Measurements from ENCODE around the gene MYO5B. TPM values are rescaled to one million over a fixed set of nuclear protein-coding genes. Genes with fewer than 3 reads are reported as not detected.
"Not testable (repeated sequence)": the region's sequence is repeated elsewhere in the genome, so short reads cannot be mapped to it uniquely, and the experiment has no call there.

Gene MYO5B
- total RNA-seq: 1 to 10 TPM in 4 of 8 experiments, under 1 TPM in 4; 0.61 to 5.9 (median 1.1) TPM

DNA sequence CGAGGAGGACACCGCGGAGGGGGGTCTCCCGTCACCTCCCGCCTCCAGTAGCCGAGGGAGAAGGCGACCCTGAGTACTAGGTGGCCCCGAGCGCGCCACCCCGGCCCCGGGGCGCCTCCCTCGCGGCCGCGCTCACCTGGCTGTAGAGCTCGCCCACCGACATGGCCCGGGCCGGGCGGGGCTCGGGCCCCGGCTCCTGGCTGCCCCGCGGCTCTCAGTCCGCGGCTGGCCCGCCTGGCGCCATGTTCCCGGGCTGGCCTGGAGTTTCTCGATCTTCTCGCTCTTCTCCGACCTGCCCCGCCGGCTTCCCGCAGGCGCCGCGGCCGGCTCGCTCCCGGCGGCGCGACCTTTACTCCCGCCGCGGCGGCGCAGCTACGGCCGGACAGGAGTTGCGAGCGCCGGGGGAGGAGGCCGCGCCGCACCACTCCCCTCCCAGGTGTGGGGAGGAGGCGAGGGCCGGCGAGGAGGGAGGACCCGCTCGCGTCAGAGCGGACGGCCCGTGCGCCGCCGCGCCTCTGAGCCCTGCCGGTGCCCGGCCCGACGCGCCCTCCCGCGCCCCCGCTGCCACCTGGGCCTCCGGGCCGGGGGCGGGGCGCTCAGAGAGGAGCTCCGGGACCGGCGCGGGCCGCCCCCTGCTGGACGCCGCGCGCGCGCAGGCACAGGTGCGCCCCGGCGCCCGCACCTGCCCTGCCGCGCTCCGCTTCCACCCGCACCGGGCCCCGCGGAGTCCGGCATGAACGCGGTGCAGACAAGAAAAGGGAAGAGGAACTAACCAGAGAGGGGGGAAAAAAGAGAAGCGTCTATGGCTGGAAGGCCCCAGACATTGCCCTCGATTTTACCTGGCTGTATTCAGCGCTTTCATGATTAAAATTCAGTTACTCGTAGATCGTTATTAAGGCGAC is at the start of gene MYO5B:
MYO5B (minus strand) TSS at position 517 of the 902 bp plus-strand sequence; CDS start at position 163, 354 bp downstream.
- H3K27ac ChIP-seq: no peak within 1 kb of the TSS
- in situ Hi-C loops (cut with MboI; ENCODE audit: low pct_unique_long_range_greater_than_20kb in 2 of 9, low sequenced_read_pairs in 9 of 9, unreplicated experiment in 9 of 9): no loop called here
- peaks cover 0 to 13% of the 10 kb centered on the region in 2 donors for H3K4me1 ChIP-seq (replicated peaks in 1 of 2)
- ATAC-seq (replicated peaks in 6 of 8): peak; percentile 64 to 95 (median 91)
- peak within 1 kb of the TSS; percentile 46 to 63 (median 51) for H3K4me3 ChIP-seq
- WGBS, 10 experiments: 0 to 4% (median 1%) methylated on average over 3 to 24 of the region's 115 CpGs; no CpG with 5 or more reads in 5 of the 10 experiments

DNA sequence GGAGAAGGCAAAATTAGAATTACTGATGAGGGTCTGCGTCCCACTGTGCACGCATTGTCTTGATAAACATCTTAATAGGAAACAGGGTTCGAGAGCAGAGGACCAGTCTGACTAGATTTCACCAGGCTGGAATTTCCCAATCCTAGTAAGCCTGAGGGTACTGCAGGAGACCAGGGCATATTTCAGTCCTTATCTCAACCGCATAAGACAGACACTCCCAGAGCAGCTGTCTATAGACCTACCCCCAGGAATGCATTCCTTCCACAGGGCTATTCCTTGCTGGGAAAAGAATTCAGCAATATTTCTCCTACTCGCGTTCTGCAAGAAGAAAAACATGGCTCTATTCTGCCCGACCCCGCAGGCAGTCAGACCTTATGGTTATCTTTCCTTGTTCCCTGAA is 46.8 kb upstream of the MYO5B start:
- H3K4me3 ChIP-seq; H3K27ac ChIP-seq; in situ Hi-C loops (cut with MboI; ENCODE audit: low pct_unique_long_range_greater_than_20kb in 2 of 9, low sequenced_read_pairs in 9 of 9, unreplicated experiment in 9 of 9); H3K4me1 ChIP-seq (replicated peaks in 1 of 2); ATAC-seq (replicated peaks in 6 of 8): not testable (repeated sequence)
- 38 to 84% (median 56%) methylated on average over 1 to 8 of the region's 8 CpGs; no CpG with 5 or more reads in 1 of the 10 experiments for WGBS, 10 experiments

- ATAC-seq (replicated peaks in 6 of 8): peak in 2 of 8 experiments; percentile 30 to 85
- 11 to 100% (median 90%) methylated on average over 1 to 3 of the region's 3 CpGs; no CpG with 5 or more reads in 1 of the 10 experiments for WGBS, 10 experiments
- Histone ChIP-seq H3K4me3 (no peak overlapping the region), H3K4me1 (replicated peaks in 1 of 2) (no peaks in the 10 kb centered on the region), H3K27ac (no peak overlapping the region)
- in situ Hi-C loops (cut with MboI; ENCODE audit: low pct_unique_long_range_greater_than_20kb in 2 of 9, low sequenced_read_pairs in 9 of 9, unreplicated experiment in 9 of 9): no loop called here
These were observed 45.2 kb upstream of the MYO5B start for GRCh38 chr18:50240080-50240563.

- Histone ChIP-seq H3K4me1 (replicated peaks in 1 of 2) (no peaks in the 10 kb centered on the region), H3K4me3 (no peak overlapping the region), H3K27ac (no peak overlapping the region)
- ATAC-seq (replicated peaks in 6 of 8): no peak
- in situ Hi-C loops (cut with MboI; ENCODE audit: low pct_unique_long_range_greater_than_20kb in 2 of 9, low sequenced_read_pairs in 9 of 9, unreplicated experiment in 9 of 9): no loop called here
- 0 to 100% (median 43%) methylated on average over 1 to 2 of the region's 2 CpGs; no CpG with 5 or more reads in 2 of the 10 experiments for WGBS, 10 experiments
These were observed 37.5 kb upstream of the MYO5B start for GRCh38 chr18:50232419-50232818.

DNA sequence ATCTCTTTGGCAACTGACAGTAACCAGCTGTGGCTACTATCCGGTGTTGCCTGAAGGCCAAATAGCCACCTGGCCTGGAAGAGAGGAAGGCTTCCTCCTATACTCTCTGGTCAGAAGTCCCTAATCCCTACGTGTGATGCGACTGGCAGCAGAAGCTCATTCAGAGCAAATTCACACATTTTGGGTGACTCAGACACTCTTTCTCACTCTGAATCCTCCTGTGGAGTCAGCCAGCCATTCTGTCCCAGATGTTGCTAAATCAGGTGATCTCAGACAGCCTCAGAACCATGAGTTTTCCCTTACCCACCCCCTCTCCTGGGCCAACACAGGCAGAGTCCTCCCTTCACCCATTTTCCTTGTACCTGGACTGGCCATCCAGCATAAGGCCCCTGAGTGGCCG is 36.7 kb upstream of the MYO5B start:
- Histone ChIP-seq H3K4me3 (no peak overlapping the region), H3K27ac (no peak overlapping the region), H3K4me1 (replicated peaks in 1 of 2) (no peaks in the 10 kb centered on the region)
- 0 to 100% (median 57%) methylated on average over 1 to 4 of the region's 4 CpGs; no CpG with 5 or more reads in 4 of the 10 experiments for WGBS, 10 experiments
- in situ Hi-C loops (cut with MboI; ENCODE audit: low pct_unique_long_range_greater_than_20kb in 2 of 9, low sequenced_read_pairs in 9 of 9, unreplicated experiment in 9 of 9): no loop called here
- peak in 3 of 8 experiments; percentile 45 to 88 (median 88) for ATAC-seq (replicated peaks in 6 of 8)

GRCh38 chr18:50220249-50220648 is 25.3 kb upstream of the MYO5B start:
- H3K4me1 ChIP-seq (replicated peaks in 1 of 2); H3K27ac ChIP-seq; H3K4me3 ChIP-seq; ATAC-seq (replicated peaks in 6 of 8); in situ Hi-C loops (cut with MboI; ENCODE audit: low pct_unique_long_range_greater_than_20kb in 2 of 9, low sequenced_read_pairs in 9 of 9, unreplicated experiment in 9 of 9): not testable (repeated sequence)
- WGBS, 10 experiments: 37 to 100% (median 89%) methylated on average over 2 to 4 of the region's 4 CpGs

DNA sequence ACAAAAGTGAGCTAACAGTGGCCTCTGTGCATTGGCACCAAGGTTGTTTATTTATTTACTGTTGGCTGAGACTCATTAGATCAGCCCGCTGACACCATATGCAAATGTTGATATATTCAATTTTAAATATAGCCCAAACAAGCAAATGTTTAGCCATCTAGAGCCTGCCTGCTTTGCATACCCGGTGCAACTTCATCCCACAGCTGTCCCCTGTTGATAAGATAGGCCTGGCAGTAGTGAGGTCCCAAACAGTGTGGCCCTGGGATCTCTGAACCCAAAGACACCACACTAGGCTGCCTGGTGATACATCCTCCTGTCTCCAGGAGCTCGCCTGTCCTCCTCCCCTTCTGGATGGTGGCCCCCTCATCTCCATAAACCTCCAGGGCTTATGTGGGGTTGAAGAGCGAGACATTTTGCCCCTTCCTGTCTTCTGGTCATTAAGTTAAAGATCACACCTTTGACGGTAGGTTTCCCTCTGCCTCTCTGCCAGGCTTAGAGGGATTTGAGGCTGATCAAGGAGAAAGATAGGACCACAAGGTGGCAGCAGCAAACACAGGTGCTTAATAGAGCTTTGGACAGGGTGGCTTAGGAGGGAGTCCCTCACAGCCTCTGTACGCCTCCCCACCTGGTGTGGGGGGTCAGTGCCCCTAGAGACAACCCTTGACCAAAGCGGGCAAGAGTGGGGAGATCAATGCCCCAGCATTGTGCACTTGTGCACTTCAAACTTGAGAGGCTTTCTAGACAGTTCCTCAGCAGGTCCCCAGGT is 23.7 kb upstream of the MYO5B start:
- Histone ChIP-seq H3K27ac (no peak overlapping the region), H3K4me1 (replicated peaks in 1 of 2) (no peaks in the 10 kb centered on the region), H3K4me3 (no peak overlapping the region)
- 8 to 58% (median 41%) methylated on average over 2 to 6 of the region's 7 CpGs; no CpG with 5 or more reads in 1 of the 10 experiments for WGBS, 10 experiments
- in situ Hi-C loops (cut with MboI; ENCODE audit: low pct_unique_long_range_greater_than_20kb in 2 of 9, low sequenced_read_pairs in 9 of 9, unreplicated experiment in 9 of 9): no loop called here
- peak in 3 of 8 experiments; percentile 60 to 83 (median 64) for ATAC-seq (replicated peaks in 6 of 8)

- Histone ChIP-seq H3K4me1 (replicated peaks in 1 of 2) (no peaks in the 10 kb centered on the region), H3K4me3 (no peak overlapping the region), H3K27ac (no peak overlapping the region)
- 25 to 98% (median 83%) methylated on average over 2 to 4 of the region's 4 CpGs; no CpG with 5 or more reads in 1 of the 10 experiments for WGBS, 10 experiments
- ATAC-seq (replicated peaks in 6 of 8): peak in 2 of 8 experiments; percentile 63 to 66
- in situ Hi-C loops (cut with MboI; ENCODE audit: low pct_unique_long_range_greater_than_20kb in 2 of 9, low sequenced_read_pairs in 9 of 9, unreplicated experiment in 9 of 9): no loop called here
These were observed 14.4 kb upstream of the MYO5B start for GRCh38 chr18:50209311-50209710.

DNA sequence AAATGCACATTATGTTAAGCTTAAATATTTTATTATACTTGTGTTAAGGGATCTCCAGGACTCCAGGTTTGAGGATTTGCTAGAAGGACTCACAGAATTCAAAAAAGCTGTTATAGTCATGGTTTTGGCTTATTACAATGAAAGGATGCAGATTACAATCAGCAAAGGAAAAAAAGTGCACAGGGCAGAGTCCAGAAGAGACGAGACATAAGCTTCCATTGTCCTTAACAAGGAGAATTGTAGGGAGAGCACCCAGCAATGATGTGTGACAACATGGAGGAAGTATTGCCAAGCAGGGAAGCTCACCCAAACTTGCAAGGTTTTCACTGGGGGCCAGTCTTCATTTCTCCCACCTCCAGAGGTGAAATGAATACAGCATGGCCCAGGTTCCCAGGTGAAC is 12.8 kb upstream of the MYO5B start:
- Histone ChIP-seq H3K4me3 (no peak overlapping the region), H3K27ac (no peak overlapping the region), H3K4me1 (replicated peaks in 1 of 2) (no peaks in the 10 kb centered on the region)
- ATAC-seq (replicated peaks in 6 of 8): no peak
- in situ Hi-C loops (cut with MboI; ENCODE audit: low pct_unique_long_range_greater_than_20kb in 2 of 9, low sequenced_read_pairs in 9 of 9, unreplicated experiment in 9 of 9): no loop called here
- WGBS, 10 experiments: 38 to 100% (median 83%) methylated on average over 1 of the region's 1 CpG; no CpG with 5 or more reads in 4 of the 10 experiments

DNA sequence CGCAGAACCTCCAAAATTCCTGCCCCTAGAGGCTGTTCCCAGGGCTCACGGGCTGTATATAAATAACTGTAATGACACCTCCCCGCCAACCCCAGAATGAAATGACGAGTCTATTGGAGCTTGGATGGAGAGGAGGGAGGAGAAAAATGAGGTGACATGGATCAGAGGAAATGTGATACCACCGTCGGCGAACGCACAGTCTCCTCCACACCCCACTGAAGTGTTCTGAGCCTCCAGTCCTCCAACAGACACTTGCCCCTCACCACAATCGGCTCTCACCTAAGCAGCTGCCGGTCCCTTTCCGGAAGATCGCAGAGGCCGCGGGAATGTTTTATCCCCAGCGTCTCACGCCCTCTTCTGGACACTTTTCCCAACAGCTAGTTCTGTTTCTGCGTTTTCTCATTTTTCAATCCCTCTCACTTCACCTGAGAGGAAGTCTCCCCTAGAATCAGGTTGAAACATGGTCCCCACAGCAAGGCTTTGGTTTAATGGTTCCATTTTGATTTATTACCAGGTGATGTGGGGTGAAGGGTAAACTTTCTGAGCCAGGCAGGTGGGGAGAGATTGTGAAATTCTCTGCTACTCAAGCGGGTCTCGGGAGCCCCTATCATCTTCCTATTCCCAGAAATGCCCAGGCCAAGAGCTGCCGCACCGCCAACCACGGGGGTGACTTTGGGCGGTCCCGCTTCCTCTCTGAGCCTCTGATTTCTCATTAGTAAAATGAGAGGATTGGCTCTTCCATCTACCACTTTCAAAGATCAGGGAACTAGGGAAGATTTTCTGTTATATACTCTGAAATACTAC is 9.1 kb upstream of the MYO5B start:
- Histone ChIP-seq H3K4me1 (replicated peaks in 1 of 2) (no peaks in the 10 kb centered on the region), H3K27ac (no peak overlapping the region), H3K4me3 (no peak overlapping the region)
- 0 to 93% (median 28%) methylated on average over 3 to 23 of the region's 24 CpGs; no CpG with 5 or more reads in 3 of the 10 experiments for WGBS, 10 experiments
- ATAC-seq (replicated peaks in 6 of 8): peak; percentile 51 to 81 (median 70)
- in situ Hi-C loops (cut with MboI; ENCODE audit: low pct_unique_long_range_greater_than_20kb in 2 of 9, low sequenced_read_pairs in 9 of 9, unreplicated experiment in 9 of 9): no loop called here

DNA sequence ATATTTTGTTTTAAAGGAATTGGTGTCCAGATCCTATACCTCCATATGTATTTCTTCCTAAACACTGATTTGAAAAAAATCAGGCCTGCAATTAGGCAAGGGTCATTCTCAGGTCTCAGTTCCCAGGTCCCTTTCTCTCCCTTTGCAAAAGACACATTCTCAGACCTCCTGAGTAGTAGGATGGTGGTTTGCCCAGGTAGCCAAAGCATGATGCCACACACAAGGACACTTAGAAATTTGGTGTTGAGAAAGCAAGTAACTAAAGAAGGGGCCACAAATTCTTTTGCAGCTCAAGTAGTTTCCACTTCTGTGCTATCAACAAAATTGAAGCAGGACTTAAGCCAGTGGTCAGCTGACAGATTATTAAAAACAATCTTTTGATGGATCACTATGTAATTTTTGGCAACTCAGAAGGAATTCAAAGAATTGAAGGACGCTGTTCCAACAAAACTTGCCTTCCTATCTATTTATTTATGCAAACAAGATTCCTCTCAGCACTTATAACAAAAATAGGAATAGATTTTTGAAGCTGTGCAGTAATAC is 6.6 kb upstream of the MYO5B start:
- in situ Hi-C loops (cut with MboI; ENCODE audit: low pct_unique_long_range_greater_than_20kb in 2 of 9, low sequenced_read_pairs in 9 of 9, unreplicated experiment in 9 of 9): no loop called here
- ATAC-seq (replicated peaks in 6 of 8): no peak
- Histone ChIP-seq H3K27ac (no peak overlapping the region), H3K4me3 (no peak overlapping the region), H3K4me1 (replicated peaks in 1 of 2) (no peaks in the 10 kb centered on the region)
- WGBS, 10 experiments: 60 to 100% (median 73%) methylated on average over 1 of the region's 1 CpG; no CpG with 5 or more reads in 1 of the 10 experiments

DNA sequence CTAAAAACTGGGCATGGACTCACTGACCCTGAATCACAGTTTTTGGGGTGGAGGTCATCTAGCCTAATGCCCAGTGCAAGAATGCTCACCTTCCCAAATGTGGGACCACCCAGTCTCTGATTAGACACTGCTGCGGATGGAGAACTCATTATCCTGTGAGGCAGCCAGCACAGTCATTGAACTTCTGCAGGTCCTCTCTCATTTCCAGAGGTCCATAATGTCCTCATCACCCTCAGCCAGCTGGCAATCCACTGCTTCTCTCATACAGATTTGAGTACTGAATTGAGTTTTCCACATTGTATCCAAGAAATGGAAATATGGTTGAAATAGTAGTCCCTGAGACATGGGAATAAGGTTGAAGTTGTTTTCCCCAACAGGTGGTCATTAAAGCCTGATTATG is 5.0 kb upstream of the MYO5B start:
- ATAC-seq (replicated peaks in 6 of 8): no peak
- 88 to 100% methylated on average over 1 of the region's 1 CpG; no CpG with 5 or more reads in 8 of the 10 experiments for WGBS, 10 experiments

More for the DNA sequence above, 5.0 kb upstream of the MYO5B start:
- peaks cover 0 to 4% of the 10 kb centered on the region in 2 donors for H3K4me1 ChIP-seq (replicated peaks in 1 of 2)
- no peak overlapping the region for H3K4me3 ChIP-seq
- H3K27ac ChIP-seq: no peak overlapping the region
- in situ Hi-C loops (cut with MboI; ENCODE audit: low pct_unique_long_range_greater_than_20kb in 2 of 9, low sequenced_read_pairs in 9 of 9, unreplicated experiment in 9 of 9): no loop called here
